GM23338 (cell line): ENCODE results near the gene PRPF19. TPM values are rescaled to one million over a fixed set of nuclear protein-coding genes. Genes with fewer than 3 reads are reported as not detected.

Experiments
- ATAC-seq: fragments of 200-7000 bp; cut with Tn5 transposase; 3 replicates; pipeline ENCODE4 v1.9.1; 2020
- DNase-seq: peaks from one replicate; pipeline ENCODE4 v3.0.0-alpha.2; 2015; ENCODE audit warnings: low spot score
- H2AFZ ChIP-seq: fragments of 200-600 bp; sonication (generic); 2 replicates; pipeline ENCODE4 v1.8.0; 2016; ENCODE audit warnings: antibody characterized with exemption, mild to moderate bottlenecking, moderate library complexity
- H3F3A ChIP-seq: fragments of 200-600 bp; sonication (generic); replicated peaks from 2 replicates; pipeline ENCODE4 v1.8.0; 2017; ENCODE audit warnings: antibody characterized with exemption, mixed run types, low read depth
- H3K27ac ChIP-seq: fragments of 200-600 bp; sonication (generic); 2 replicates; pipeline ENCODE4 v1.6.1; 2016; ENCODE audit warnings: low read depth
- H3K27me3 ChIP-seq: fragments of 200-600 bp; sonication (generic); 2 replicates; pipeline ENCODE4 v1.8.0; 2016; ENCODE audit warnings: mild to moderate bottlenecking, mixed run types, moderate library complexity; ENCODE audit not compliant: insufficient read depth
- H3K36me3 ChIP-seq: fragments of 200-600 bp; sonication (generic); 2 replicates; pipeline ENCODE4 v1.8.0; 2016; ENCODE audit warnings: mild to moderate bottlenecking; ENCODE audit not compliant: insufficient read depth
- H3K4me1 ChIP-seq: fragments of 200-600 bp; sonication (generic); 2 replicates; pipeline ENCODE4 v1.8.0; 2016; ENCODE audit warnings: mild to moderate bottlenecking, moderate library complexity; ENCODE audit not compliant: insufficient read depth
- H3K4me2 ChIP-seq: fragments of 200-600 bp; sonication (generic); 2 replicates; pipeline ENCODE4 v1.7.1; 2017; ENCODE audit warnings: mixed run types
- H3K4me3 ChIP-seq: fragments of 200-600 bp; sonication (generic); 2 replicates; pipeline ENCODE4 v1.6.1; 2016; ENCODE audit warnings: mixed run types
- H3K79me2 ChIP-seq: fragments of 200-600 bp; sonication (generic); replicated peaks from 2 replicates; pipeline ENCODE4 v1.8.0; 2017; ENCODE audit warnings: mild to moderate bottlenecking; ENCODE audit not compliant: insufficient read depth
- H3K9me2 ChIP-seq: fragments of 200-600 bp; sonication (generic); 2 replicates; pipeline ENCODE4 v1.8.0; 2017; ENCODE audit not compliant: insufficient read depth
- H4K20me1 ChIP-seq: fragments of 200-600 bp; sonication (generic); replicated peaks from 2 replicates; pipeline ENCODE4 v1.8.0; 2017; ENCODE audit warnings: mild to moderate bottlenecking; ENCODE audit not compliant: insufficient read depth
- H3K27ac Mint-ChIP-seq: 2 replicates; pipeline ENCODE4 v1.8.0; 2020; ENCODE audit warnings: inconsistent platforms, mild to moderate bottlenecking, moderate library complexity, mixed read lengths
- H3K27me3 Mint-ChIP-seq: 3 replicates; pipeline ENCODE4 v1.8.0; 2022; ENCODE audit warnings: low read depth, mild to moderate bottlenecking, moderate library complexity, mixed read lengths, inconsistent platforms; ENCODE audit not compliant: insufficient read depth, poor library complexity
- H3K36me3 Mint-ChIP-seq: 3 replicates; pipeline ENCODE4 v1.8.0; 2021; ENCODE audit warnings: low read depth, mild to moderate bottlenecking, inconsistent platforms, moderate library complexity, mixed read lengths
- H3K4me1 Mint-ChIP-seq: 3 replicates; pipeline ENCODE4 v1.8.0; 2020; ENCODE audit warnings: mild to moderate bottlenecking, inconsistent platforms, mixed read lengths
- H3K4me3 Mint-ChIP-seq: 3 replicates; pipeline ENCODE4 v1.8.0; 2021; ENCODE audit warnings: moderate library complexity, mild to moderate bottlenecking, inconsistent platforms, mixed read lengths
- H3K9me3 Mint-ChIP-seq: 3 replicates; pipeline ENCODE4 v1.8.0; 2020; ENCODE audit warnings: moderate library complexity, mild to moderate bottlenecking, inconsistent platforms, mixed read lengths
- CREB1 ChIP-seq: fragments of 250-450 bp; sonication (Bioruptor Pico); IDR thresholded peaks from 2 replicates; pipeline ENCODE4 v1.5.0; 2020; ENCODE audit warnings: low read depth, mild to moderate bottlenecking, moderate library complexity
- ETS1 ChIP-seq: IDR thresholded peaks from 2 replicates; pipeline ENCODE4 v1.6.1; 2016; ENCODE audit warnings: antibody characterized with exemption
- EZH2 ChIP-seq: fragments of 200-600 bp; sonication (generic); IDR thresholded peaks from one replicate; pipeline ENCODE4 v1.8.0; 2017; ENCODE audit warnings: antibody characterized with exemption, mild to moderate bottlenecking, low read depth; ENCODE audit not compliant: unreplicated experiment
- EZH2phosphoT487 ChIP-seq: fragments of 200-600 bp; sonication (generic); IDR thresholded peaks from one replicate; pipeline ENCODE4 v1.8.1; 2018; ENCODE audit warnings: antibody characterized with exemption; ENCODE audit not compliant: unreplicated experiment
- JUNB ChIP-seq: IDR thresholded peaks from one replicate; pipeline ENCODE4 v1.6.1; 2016; ENCODE audit warnings: antibody characterized with exemption; ENCODE audit not compliant: unreplicated experiment
- NANOG ChIP-seq: IDR thresholded peaks from 2 replicates; pipeline ENCODE4 v1.6.1; 2016; ENCODE audit warnings: antibody characterized with exemption, borderline replicate concordance
- POLR2AphosphoS5 ChIP-seq: IDR thresholded peaks from 2 replicates; pipeline ENCODE4 v1.6.1; 2016; ENCODE audit warnings: antibody characterized with exemption, low read depth
- REST ChIP-seq: IDR thresholded peaks from one replicate; pipeline ENCODE4 v1.6.1; 2018; ENCODE audit warnings: antibody characterized with exemption; ENCODE audit not compliant: unreplicated experiment
- STAT1 ChIP-seq: IDR thresholded peaks from one replicate; pipeline ENCODE4 v1.6.1; 2016; ENCODE audit warnings: antibody characterized with exemption; ENCODE audit not compliant: unreplicated experiment
- ZNF114 ChIP-seq: fragments of 250-450 bp; sonication (Bioruptor Pico); IDR thresholded peaks from 2 replicates; pipeline ENCODE4 v1.5.0; 2020; ENCODE audit warnings: mild to moderate bottlenecking, moderate library complexity
- ZNF331 ChIP-seq: fragments of 250-450 bp; sonication (Bioruptor Pico); IDR thresholded peaks from 2 replicates; pipeline ENCODE4 v1.5.0; 2020; ENCODE audit warnings: low read depth, mild to moderate bottlenecking, moderate library complexity
- polyA plus RNA-seq: library from polyadenylated mRNA; unstranded; fragments of >200 nt; fragmentation: Nextera tagmentation; extraction: Ambion mirVana; gene quantifications from 2 replicates; pipeline ENCODE4 v1.2.1, GENCODE V29; 2016
- total RNA-seq: library from RNA; depleted of rRNA; stranded (reverse); fragments of >200 nt; shearing (Covaris generic); gene quantifications from 2 replicates; pipeline ENCODE4 v1.2.3, GENCODE V29; 2014
- TF ChIP-seq, protein P1 (sequence below): fragments of 250-450 bp; sonication (Bioruptor Pico); IDR thresholded peaks from 2 replicates; pipeline ENCODE4 v1.5.0; 2020; ENCODE audit warnings: mild to moderate bottlenecking, moderate library complexity
- TF ChIP-seq, protein P2 (sequence below), 2 experiments: fragments of 200-600 bp in 1 of 2; sonication (generic) in 1 of 2; conservative IDR thresholded peaks; 2 replicates each; pipeline versions ENCODE4 v1.5.1 to v1.6.1; 2016 to 2017; ENCODE audit warnings: antibody characterized with exemption in 2 of 2, low read depth in 2 of 2, mild to moderate bottlenecking in 2 of 2, moderate library complexity in 1 of 2

Gene PRPF19
- total and polyA plus RNA-seq, 2 experiments from 2014 or later, result 153 to 161 TPM

DNA sequence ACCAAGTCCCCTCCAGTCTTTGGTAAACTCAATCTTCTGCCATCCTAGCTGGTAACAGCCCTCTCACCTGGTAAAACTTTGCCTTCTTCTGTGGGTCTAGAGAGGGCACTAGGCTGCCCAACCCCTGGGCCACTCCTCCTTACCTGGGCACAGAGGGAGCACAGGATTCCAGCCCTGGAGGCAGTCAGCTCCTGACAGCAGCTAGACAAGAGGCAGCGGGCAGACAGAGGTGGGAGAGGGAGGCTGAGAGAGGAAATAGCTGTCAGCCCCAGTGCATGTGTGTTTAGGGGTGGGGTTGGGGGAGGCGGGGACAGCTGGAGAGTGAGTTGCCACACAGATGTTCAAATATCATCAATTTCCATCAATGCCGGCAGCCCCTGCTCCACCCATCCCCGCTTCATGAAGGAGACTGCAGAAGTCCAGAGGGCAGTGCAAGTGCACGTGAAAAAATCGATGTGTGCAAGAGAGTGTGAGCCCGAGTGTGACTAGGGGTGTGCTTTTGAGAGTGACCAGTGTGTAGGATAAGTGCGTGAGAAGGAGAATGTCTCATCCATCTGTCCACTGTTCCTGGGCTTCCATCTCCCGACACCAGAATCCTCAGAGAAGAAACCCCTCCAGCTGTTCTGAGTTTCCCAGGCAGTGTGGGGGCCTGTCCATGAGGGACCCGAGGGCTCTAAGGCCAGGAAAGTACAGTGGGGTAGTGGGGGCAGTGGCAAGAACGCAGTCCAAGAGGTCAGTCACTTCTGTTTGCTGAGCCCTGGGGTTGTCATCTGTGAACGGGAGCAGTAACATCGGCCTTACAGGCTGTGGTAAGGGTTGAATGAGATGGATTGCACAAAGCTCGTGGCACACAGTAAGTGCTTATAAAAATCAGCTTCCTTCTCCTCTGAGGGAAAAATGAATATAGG, 50.4 kb downstream of the PRPF19 start, which contains the start of gene PTGDR2:
Gene PTGDR2, minus strand, starts transcription at position 225 of the 908 bp plus-strand sequence. CDS start 2,228 bp downstream, outside the sequence.
- Mint-ChIP-seq H3K4me3 (no peak within 1 kb of the TSS), H3K4me1 (peaks cover 12% of the 10 kb centered on the region), H3K9me3 (no peaks in the 10 kb centered on the region; the same call in 2 of the 3 replicates), H3K27me3 (peaks cover 18% of the 10 kb centered on the region), H3K36me3 (peaks cover 15% of the 10 kb centered on the region), H3K27ac (no peak within 1 kb of the TSS)
- H3K79me2 ChIP-seq, result no peaks in the 10 kb centered on the region
- H3K4me2 ChIP-seq, result no peak within 1 kb of the TSS
- H4K20me1 ChIP-seq, result no peaks in the 10 kb centered on the region; the same call in 1 of the 2 replicates
- no peak for TF ChIP-seq CREB1 (CRISPR knock-in tag)
- TF ChIP-seq ZNF331 (CRISPR knock-in tag), result no peak
- TF ChIP-seq, protein P1, sequence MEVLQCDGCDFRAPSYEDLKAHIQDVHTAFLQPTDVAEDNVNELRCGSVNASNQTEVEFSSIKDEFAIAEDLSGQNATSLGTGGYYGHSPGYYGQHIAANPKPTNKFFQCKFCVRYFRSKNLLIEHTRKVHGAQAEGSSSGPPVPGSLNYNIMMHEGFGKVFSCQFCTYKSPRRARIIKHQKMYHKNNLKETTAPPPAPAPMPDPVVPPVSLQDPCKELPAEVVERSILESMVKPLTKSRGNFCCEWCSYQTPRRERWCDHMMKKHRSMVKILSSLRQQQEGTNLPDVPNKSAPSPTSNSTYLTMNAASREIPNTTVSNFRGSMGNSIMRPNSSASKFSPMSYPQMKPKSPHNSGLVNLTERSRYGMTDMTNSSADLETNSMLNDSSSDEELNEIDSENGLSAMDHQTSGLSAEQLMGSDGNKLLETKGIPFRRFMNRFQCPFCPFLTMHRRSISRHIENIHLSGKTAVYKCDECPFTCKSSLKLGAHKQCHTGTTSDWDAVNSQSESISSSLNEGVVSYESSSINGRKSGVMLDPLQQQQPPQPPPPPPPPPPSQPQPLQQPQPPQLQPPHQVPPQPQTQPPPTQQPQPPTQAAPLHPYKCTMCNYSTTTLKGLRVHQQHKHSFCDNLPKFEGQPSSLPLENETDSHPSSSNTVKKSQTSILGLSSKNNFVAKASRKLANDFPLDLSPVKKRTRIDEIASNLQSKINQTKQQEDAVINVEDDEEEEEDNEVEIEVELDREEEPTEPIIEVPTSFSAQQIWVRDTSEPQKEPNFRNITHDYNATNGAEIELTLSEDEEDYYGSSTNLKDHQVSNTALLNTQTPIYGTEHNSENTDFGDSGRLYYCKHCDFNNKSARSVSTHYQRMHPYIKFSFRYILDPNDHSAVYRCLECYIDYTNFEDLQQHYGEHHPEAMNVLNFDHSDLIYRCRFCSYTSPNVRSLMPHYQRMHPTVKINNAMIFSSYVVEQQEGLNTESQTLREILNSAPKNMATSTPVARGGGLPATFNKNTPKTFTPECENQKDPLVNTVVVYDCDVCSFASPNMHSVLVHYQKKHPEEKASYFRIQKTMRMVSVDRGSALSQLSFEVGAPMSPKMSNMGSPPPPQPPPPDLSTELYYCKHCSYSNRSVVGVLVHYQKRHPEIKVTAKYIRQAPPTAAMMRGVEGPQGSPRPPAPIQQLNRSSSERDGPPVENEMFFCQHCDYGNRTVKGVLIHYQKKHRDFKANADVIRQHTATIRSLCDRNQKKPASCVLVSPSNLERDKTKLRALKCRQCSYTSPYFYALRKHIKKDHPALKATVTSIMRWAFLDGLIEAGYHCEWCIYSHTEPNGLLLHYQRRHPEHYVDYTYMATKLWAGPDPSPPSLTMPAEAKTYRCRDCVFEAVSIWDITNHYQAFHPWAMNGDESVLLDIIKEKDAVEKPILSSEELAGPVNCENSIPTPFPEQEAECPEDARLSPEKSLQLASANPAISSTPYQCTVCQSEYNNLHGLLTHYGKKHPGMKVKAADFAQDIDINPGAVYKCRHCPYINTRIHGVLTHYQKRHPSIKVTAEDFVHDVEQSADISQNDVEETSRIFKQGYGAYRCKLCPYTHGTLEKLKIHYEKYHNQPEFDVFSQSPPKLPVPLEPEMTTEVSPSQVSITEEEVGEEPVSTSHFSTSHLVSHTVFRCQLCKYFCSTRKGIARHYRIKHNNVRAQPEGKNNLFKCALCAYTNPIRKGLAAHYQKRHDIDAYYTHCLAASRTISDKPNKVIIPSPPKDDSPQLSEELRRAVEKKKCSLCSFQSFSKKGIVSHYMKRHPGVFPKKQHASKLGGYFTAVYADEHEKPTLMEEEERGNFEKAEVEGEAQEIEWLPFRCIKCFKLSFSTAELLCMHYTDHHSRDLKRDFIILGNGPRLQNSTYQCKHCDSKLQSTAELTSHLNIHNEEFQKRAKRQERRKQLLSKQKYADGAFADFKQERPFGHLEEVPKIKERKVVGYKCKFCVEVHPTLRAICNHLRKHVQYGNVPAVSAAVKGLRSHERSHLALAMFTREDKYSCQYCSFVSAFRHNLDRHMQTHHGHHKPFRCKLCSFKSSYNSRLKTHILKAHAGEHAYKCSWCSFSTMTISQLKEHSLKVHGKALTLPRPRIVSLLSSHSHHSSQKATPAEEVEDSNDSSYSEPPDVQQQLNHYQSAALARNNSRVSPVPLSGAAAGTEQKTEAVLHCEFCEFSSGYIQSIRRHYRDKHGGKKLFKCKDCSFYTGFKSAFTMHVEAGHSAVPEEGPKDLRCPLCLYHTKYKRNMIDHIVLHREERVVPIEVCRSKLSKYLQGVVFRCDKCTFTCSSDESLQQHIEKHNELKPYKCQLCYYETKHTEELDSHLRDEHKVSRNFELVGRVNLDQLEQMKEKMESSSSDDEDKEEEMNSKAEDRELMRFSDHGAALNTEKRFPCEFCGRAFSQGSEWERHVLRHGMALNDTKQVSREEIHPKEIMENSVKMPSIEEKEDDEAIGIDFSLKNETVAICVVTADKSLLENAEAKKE, result no peak
- no peak for TF ChIP-seq EZH2
- TF ChIP-seq EZH2phosphoT487, result no peak
- no peak for TF ChIP-seq ETS1
- no peak for TF ChIP-seq NANOG
- TF ChIP-seq STAT1, result no peak
- TF ChIP-seq REST, result no peak
- no peak for TF ChIP-seq JUNB
- TF ChIP-seq POLR2AphosphoS5, result no peak
- TF ChIP-seq ZNF114, result no peak
- TF ChIP-seq, protein P2, sequence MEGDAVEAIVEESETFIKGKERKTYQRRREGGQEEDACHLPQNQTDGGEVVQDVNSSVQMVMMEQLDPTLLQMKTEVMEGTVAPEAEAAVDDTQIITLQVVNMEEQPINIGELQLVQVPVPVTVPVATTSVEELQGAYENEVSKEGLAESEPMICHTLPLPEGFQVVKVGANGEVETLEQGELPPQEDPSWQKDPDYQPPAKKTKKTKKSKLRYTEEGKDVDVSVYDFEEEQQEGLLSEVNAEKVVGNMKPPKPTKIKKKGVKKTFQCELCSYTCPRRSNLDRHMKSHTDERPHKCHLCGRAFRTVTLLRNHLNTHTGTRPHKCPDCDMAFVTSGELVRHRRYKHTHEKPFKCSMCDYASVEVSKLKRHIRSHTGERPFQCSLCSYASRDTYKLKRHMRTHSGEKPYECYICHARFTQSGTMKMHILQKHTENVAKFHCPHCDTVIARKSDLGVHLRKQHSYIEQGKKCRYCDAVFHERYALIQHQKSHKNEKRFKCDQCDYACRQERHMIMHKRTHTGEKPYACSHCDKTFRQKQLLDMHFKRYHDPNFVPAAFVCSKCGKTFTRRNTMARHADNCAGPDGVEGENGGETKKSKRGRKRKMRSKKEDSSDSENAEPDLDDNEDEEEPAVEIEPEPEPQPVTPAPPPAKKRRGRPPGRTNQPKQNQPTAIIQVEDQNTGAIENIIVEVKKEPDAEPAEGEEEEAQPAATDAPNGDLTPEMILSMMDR (conservative IDR thresholded peaks at IDR 0.05; ENCODE audit: low read depth in 2 of 2), result no peak
- no peak within 1 kb of the TSS for H2AFZ ChIP-seq
- no peak within 1 kb of the TSS for H3K4me3 ChIP-seq
- H3K27me3 ChIP-seq, result peaks cover 23% of the 10 kb centered on the region
- H3K36me3 ChIP-seq, result no peaks in the 10 kb centered on the region
- ATAC-seq (no peak), DNase-seq (no peak)
- H3K27ac ChIP-seq, result no peak within 1 kb of the TSS
- H3K9me2 ChIP-seq, result no peaks in the 10 kb centered on the region
- 0 out of 2 replicates have a peak, but pooled peaks cover 5% of the 10 kb centered on the region for H3K4me1 ChIP-seq
- peaks cover 9% of the 10 kb centered on the region; the same call in 1 of the 2 replicates for H3F3A ChIP-seq
